GM12801 (cell line): ENCODE results near the gene ANTXRL.

ENCODE experiments used
- TF ChIP-seq, protein P1 (sequence below): IDR thresholded peaks from one replicate; pipeline ENCODE4 v1.5.1; 2011; ENCODE audit warnings: control low read depth; ENCODE audit not compliant: insufficient read length; ENCODE audit errors: extremely low read depth

ANTXRL gene

DNA sequence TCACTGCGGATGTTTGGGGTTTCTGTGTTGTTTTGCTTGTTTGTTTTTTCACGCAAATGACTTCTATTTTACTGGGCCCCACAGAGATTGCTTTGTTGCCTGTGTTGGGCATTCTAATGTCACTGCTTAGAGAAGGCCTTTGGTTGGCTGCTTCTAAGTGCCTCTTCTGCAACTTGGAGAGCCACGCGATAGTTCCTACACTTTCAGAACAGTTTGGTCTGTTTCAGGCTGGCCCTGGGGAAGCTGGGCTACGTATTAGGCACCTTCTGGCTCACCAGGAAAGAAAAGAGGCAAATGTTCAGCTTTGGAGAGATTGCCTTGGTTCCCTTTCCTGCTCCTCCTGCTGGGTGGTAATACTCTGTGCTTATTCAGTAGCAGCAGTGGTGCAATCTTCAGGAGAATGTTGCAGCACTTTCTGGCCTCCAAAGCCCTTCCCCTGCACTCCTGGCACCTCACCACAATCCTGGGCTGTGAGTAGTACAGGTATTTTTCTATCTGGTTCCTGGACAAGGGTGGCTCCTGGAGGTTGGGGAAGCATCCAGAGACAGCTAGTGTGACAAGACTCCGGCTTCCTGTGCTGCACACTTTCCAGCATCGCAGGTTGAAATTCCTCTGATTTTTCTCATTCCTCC, 1.2 kb downstream of the ANTXRL start:
- TF ChIP-seq, protein P1, sequence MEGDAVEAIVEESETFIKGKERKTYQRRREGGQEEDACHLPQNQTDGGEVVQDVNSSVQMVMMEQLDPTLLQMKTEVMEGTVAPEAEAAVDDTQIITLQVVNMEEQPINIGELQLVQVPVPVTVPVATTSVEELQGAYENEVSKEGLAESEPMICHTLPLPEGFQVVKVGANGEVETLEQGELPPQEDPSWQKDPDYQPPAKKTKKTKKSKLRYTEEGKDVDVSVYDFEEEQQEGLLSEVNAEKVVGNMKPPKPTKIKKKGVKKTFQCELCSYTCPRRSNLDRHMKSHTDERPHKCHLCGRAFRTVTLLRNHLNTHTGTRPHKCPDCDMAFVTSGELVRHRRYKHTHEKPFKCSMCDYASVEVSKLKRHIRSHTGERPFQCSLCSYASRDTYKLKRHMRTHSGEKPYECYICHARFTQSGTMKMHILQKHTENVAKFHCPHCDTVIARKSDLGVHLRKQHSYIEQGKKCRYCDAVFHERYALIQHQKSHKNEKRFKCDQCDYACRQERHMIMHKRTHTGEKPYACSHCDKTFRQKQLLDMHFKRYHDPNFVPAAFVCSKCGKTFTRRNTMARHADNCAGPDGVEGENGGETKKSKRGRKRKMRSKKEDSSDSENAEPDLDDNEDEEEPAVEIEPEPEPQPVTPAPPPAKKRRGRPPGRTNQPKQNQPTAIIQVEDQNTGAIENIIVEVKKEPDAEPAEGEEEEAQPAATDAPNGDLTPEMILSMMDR = no peak

DNA sequence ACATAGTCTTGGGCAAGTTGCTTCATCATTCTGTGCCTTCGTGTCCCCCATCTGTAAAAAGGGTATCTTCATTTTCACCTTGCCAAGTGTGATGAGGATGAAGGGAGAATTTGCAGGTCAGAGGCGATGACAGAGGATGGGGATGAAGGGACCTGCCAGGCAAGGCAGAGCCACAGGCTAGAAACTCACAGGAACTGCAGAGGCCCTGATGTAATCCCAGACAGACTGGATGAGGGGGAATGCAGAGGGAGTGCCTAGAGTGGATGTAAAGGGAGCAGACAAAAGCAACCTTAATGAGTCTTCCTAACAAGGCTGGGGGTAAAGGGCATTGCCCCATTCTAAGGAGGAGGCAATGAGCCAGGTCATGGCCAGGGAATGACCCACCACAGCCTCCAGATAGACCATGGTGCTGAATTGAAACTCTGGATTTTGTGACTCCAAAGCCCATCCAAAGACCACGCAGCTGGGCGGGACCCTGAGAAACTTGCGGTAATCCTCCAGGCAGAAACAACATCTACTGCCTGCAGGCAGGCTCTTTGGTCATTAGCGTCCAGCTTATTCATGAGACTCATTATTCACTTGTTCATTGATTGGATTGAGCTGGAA, 1.9 kb downstream of the ANTXRL start:
- TF ChIP-seq, protein P1 = no peak

DNA sequence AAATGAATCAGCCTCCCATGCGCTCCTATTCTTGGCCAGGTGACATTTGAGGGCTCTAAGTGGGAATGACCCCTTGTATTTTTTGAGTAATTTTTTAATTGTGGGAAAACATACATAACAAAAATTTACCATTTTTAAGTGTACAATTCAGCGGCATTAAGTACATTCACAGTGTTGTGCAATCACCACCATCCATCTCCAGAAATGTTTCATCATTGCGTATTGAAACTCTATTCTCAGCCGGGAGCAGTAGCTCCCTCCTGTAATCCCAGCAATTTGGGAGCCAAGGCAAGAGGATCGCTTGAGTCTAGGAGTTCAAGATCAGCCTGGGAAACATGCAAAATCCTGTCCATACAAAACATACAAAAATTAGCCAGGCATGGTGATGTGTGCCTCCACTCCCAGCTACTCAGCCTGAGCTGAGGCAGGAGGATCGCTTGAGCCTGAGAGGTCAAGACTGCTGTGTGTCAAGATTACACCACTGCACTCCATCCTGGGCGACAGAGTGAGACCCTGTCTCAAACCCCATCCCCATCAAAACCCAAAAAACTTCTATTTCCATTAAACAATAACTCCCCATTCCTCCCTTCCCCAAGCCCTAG, 2.5 kb downstream of the ANTXRL start:
- TF ChIP-seq, protein P1 = no peak

DNA sequence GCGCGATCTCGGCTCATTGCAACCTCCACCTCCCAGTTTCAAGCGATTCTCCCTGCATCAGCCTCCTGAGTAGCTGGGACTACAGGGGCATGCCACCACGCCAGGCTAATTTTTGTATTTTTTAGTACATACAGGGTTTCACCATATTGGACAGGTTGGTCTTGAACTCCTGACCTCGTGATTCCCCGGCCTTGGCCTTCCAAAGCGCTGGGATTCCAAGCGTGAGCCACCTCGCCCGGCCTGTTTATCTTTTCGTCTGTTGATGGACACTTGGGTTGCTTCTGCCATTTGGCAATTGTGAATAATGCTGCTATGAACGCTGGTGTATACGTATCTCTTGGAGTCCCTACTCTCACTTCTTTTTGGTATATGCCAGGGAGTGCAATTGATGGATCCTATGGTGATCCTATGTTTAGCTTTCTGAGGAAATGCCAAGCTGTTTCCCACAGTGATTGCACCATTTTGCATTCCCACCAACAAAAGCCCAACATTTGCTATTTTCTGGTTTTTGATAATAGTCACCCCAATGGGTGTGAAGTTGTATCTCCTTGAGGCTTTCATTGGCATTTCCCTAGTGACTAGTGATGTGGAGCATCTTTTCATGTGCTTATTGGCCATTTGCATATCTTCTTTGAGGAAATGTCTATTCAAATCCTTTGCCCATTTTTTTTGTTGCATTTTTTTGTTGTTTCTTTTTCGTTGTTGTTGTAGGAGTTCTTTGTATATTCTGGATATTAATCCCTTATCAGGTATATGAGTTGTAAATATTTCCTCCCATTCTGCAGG, 3.5 kb downstream of the ANTXRL start:
- TF ChIP-seq, protein P1 = no peak

DNA sequence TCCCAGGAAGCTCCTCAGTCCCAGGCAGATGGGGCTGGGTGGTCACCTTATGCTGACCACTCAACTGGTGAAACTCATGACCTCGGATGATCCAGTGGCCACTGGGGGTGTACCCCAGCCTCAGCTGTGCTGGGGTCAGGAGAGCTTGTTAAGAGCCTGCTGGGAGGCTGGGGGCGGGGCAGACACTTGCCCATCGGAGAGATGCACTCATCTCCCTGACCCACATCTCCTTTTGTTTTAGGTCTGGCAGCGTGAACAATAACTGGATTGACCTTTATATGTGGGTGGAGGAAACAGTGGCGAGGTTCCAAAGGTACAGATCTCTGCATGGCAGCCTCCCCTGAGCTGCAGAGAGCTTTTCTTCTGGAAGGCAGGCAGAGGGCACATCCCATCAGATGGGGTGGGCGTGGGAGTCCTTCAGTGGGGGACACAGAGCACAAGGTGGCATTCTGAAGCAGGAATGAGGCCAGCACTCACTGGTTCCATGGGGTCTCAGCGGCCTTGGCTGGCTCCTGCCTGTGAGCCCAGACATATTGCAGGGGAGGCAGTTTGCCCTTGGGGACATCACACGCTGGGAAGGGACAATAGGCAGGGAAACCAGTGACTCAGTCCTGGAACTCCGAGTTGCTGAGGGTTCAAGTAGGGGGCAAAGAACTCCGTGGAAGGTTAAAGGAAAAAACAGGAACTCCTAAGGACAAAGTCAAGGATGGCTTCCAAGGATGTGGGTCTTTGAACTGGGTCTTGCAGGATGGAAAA, 5.2 kb downstream of the ANTXRL start:
- TF ChIP-seq, protein P1 = no peak

DNA sequence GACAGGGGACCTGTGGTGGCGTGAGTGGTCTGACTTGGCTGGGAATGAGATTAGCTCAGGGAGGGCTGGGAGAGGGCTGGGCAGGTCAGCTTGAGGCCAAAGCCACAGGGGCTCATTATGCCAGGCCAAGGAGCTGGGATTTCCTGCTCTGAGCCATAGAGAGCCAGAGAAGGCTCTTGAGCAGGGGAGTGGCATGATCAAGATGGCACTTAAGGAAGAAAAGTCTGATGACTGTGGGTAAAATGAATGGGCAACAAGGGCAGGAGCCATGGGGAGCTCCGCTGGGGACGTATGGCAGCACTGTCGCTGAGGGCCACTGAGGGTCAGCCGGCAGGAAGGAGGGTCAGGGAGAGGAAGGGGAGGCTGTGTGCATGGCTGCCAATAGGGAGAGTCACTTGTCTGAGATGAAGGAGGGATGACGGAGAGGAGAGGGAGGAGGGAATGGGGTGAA, 5.8 kb downstream of the ANTXRL start:
- TF ChIP-seq, protein P1 = no peak
